HPDE6-E6E7 (cell line): Measurements from ENCODE around the gene SCD.
"Not testable (repeated sequence)": the region's sequence is repeated elsewhere in the genome, so short reads cannot be mapped to it uniquely, and the experiment has no call there.

ENCODE experiments used
- DNase-seq: peaks from one replicate; pipeline ENCODE4 v3.0.0; 2011; ENCODE audit warnings: missing footprints; ENCODE audit errors: extremely low spot score

Gene SCD

DNA sequence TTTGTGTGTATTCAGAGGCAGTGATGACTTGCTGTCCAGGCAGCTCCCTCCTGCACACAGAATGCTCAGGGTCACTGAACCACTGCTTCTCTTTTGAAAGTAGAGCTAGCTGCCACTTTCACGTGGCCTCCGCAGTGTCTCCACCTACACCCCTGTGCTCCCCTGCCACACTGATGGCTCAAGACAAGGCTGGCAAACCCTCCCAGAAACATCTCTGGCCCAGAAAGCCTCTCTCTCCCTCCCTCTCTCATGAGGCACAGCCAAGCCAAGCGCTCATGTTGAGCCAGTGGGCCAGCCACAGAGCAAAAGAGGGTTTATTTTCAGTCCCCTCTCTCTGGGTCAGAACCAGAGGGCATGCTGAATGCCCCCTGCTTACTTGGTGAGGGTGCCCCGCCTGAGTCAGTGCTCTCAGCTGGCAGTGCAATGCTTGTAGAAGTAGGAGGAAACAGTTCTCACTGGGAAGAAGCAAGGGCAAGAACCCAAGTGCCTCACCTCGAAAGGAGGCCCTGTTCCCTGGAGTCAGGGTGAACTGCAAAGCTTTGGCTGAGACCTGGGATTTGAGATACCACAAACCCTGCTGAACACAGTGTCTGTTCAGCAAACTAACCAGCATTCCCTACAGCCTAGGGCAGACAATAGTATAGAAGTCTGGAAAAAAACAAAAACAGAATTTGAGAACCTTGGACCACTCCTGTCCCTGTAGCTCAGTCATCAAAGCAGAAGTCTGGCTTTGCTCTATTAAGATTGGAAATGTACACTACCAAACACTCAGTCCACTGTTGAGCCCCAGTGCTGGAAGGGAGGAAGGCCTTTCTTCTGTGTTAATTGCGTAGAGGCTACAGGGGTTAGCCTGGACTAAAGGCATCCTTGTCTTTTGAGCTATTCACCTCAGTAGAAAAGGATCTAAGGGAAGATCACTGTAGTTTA lies 15.8 kb downstream of the SCD start:
- no peak for DNase-seq

DNA sequence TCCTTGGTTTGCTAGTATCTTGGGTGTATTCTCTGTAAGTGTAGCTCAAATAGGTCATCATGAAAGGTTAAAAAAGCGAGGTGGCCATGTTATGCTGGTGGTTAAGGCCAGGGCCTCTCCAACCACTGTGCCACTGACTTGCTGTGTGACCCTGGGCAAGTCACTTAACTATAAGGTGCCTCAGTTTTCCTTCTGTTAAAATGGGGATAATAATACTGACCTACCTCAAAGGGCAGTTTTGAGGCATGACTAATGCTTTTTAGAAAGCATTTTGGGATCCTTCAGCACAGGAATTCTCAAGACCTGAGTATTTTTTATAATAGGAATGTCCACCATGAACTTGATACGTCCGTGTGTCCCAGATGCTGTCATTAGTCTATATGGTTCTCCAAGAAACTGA lies 17.1 kb downstream of the SCD start:
- DNase-seq = no peak

GRCh38 chr10:100364735-100365391 lies 17.8 kb downstream of the SCD start:
- DNase-seq = peak; percentile 80

DNA sequence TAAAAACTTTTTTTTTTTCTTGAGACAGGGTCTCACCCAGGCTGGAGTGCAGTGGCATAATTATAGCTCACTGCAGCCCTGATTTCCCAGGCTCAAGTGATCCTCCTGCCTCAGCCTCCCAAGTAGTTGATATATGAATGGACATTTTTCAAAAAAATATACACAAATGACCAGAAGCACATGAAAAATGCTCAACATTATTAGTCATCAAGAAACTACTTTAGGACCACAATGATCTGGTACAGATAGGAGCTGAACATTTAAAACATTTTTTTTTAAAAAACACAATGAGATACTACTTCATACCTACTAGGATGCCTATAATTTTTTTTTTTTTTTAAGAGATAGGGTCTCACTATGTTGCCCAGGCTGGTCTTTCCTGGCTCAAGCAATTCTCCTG lies 21.7 kb downstream of the SCD start:
- no peak for DNase-seq

- DNase-seq = peak; percentile 79
Measured at GRCh38 chr10:100370714-100371481, 23.9 kb downstream of the SCD start.

GRCh38 chr10:100371482-100372027 lies 24.5 kb downstream of the SCD start:
- DNase-seq = no peak

- DNase-seq = no peak
Measured at GRCh38 chr10:100372415-100373297, 25.6 kb downstream of the SCD start.

GRCh38 chr10:100373298-100374199 lies 26.5 kb downstream of the SCD start:
- peak; percentile 98 for DNase-seq

DNA sequence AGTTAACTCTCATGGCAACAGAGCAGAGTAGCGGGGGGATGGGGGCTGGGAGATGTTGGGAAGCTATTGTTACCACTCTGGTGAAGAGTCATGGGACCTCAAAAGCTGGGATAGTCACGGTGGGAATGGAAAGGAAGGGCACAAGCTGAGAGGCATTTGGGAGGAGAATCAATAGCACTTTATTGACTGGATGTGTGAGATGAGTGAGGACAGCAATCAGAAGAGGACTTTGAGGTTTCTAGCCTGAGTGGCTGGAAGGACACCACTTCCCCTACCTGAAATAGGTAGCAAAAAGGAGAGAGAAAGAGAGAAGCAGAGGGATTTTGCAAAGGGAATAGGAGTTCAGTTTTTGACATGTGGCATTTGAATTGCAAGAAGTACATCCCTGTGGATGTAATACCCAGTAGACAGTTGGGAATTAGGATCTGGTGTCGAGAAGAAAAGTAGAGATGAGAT lies 27.2 kb downstream of the SCD start:
- DNase-seq = no peak

- DNase-seq = not testable (repeated sequence)
Measured at GRCh38 chr10:100374677-100375353, 27.8 kb downstream of the SCD start.

GRCh38 chr10:100376656-100377055 lies 29.6 kb downstream of the SCD start:
- not testable (repeated sequence) for DNase-seq

GRCh38 chr10:100377830-100378229 lies 30.8 kb downstream of the SCD start:
- no peak for DNase-seq

DNA sequence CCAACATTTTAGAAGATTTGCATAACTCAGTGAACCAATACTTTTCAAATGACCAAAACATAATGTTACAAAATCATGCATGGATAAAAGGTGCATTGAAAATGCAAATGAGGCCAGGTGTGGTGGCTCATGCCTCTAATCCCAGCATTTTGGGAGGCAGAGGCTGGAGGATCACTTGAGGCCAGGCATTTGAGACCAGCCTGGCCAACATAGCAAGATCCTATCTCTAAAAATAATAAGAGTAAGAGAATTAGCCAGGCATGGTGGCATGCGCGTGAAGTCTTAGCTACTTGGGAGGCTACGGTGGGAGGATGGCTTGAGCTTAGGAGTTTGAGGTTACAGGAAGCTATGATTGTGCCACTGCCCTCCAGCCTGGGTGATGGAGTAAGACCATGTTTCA lies 33.4 kb downstream of the SCD start:
- DNase-seq = no peak

DNA sequence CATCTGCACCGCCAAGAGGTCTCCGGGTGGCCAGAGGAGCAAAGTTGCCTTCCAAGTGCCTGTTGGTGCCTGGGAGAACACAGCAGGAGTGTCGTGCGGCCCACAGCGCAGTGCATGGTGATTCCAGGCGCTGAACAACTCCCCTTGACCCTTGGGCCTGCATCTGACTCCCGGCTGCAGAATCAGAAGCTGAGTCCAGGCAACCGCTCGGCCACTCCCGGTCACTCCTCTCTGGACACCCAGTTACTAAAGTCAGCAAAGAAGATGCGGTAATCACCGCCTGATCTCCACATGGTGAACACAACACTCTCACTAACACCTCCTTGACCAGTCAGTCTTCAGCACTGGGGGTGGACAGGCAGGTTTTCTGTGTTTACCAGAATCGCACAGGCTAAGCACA lies 35.5 kb downstream of the SCD start:
- DNase-seq = no peak

- DNase-seq = no peak
Measured at GRCh38 chr10:100383251-100383650, 36.2 kb downstream of the SCD start.

DNA sequence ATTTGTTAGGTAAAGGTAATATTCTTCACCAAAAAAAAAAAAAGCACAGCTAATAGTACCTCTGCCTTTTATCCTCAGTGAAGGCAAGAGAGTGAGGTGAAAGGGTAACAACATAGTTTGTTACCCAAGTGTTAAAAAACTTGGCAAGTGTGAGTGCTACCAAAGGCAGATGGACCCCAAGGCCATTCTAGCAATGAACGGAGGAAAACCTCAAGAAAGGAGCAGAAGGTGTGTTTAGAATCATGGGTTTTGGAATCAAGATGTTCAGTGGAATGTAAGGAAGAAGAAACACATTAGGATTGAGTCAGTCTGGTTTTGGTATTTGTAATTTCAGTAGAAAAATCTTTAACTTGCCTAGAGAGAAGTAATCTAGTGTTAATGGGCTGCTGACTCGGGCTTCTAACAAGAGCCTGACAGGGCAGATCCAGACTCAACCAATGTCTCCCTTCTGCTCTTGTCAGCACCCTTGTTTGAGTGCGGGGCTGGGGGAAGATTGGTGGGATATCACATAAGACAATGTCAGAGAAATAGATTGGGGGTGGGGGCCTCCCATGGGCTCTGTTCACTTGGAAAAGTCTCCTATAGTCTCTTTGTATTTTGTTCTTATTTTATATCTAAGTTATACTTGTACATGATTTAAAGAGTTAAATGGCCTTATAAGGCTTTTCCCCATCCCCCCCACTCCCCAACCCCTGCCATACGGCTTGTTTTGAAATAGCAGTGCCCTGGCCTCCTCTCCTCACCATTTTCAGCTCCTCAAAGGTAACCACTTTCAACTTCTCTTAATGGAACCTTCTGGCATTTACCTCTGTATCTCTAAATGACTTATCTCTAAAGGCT lies 44.4 kb downstream of the SCD start:
- DNase-seq = no peak

DNA sequence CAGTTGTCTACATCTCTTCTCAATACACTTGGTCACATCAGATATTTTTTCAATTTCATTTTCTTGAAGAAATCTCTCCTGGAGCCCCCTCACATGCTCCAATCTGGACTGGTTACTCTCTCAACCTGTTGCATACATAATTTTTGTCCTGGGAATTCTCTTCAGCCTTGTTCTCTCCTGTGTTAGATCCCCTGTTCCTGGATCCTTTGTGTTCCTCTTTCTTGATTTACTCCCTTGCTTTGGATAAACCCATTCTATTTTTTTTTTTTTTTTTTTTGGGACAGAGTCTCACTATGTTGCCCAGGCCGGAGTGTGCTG lies 45.6 kb downstream of the SCD start:
- no peak for DNase-seq

DNA sequence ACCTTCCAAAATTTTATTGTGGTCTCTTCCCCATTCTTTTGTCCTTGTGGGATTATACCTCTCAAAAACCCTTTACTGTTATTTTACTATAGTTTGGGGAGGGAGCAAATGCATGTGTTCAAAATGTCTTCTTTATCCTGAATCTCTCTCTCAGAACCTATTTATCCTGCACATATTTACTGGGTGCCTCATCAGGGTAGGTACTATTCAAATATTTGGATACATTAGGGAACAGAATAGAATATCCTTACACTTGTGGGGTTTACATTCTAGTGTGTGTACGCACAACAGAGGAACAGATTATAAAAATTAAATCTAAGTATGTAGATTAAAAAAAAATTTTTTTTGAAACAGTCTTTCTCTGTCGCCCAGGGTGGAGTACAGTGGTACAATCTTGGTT lies 48.6 kb downstream of the SCD start:
- no peak for DNase-seq

GRCh38 chr10:100396605-100397004 lies 49.6 kb downstream of the SCD start:
- no peak for DNase-seq
